Endothelial cell of umbilical vein (primary cell): ENCODE results near the gene PDE3A. TPM values are rescaled to one million over a fixed set of nuclear protein-coding genes. Genes with fewer than 3 reads are reported as not detected.

Source experiments
- BruUV-seq: library from RNA; stranded (reverse); fragments of 400-500 nt; replicated peaks from 2 replicates; lab custom pipeline; 2021; lab: Mats Ljungman, UMichigan
- CTCF ChIA-PET: fragments of 300-600, 350-600 bp; sonication (Branson Sonifier 250); formaldehyde crosslinking; loops from one replicate; lab custom pipeline; 2021; ENCODE audit warnings: antibody characterized with exemption, inconsistent platforms; lab: Charles Lee
- POLR2A ChIA-PET: fragments of 300-600, 350-600 bp; sonication (Branson Sonifier 250); formaldehyde crosslinking; loops from one replicate; lab custom pipeline; 2021; ENCODE audit warnings: antibody characterized with exemption, inconsistent platforms; lab: Charles Lee
- DNase-seq: peaks from one replicate; pipeline ENCODE4 v3.0.0-alpha.2; 2011; ENCODE audit warnings: low read depth, low spot score
- FAIRE-seq: peaks from 2 replicates; lab custom pipeline; 2011; peaks lifted over from hg19 to GRCh38; lab: Jason Lieb, UNC
- H2AFZ ChIP-seq: 2 replicates; pipeline ENCODE4 v1.6.0; 2012; ENCODE audit warnings: low read depth, low read length, control low read depth, inconsistent platforms
- H3K27ac ChIP-seq: 2 replicates; pipeline ENCODE4 v1.5.1; 2011; ENCODE audit warnings: low read depth, mild to moderate bottlenecking, control low read depth, low read length, moderate library complexity; ENCODE audit not compliant: insufficient read depth
- H3K27me3 ChIP-seq, 2 experiments: 2 replicates each; pipeline versions ENCODE4 v1.6.0 to v1.6.1; 2011; ENCODE audit warnings: low read length in 2 of 2, mixed read lengths in 1 of 2; ENCODE audit not compliant: control insufficient read depth in 2 of 2, insufficient read depth in 2 of 2
- H3K36me3 ChIP-seq, 2 experiments: 2 replicates in 1 of 2; 3 replicates in 1 of 2; pipeline ENCODE4 v1.5.1; 2011; ENCODE audit warnings: low read length in 2 of 2, mild to moderate bottlenecking in 1 of 2, moderate library complexity in 1 of 2; ENCODE audit not compliant: control insufficient read depth in 2 of 2, insufficient read depth in 2 of 2; ENCODE audit errors: extremely low read depth in 1 of 2
- H3K4me1 ChIP-seq: 3 replicates; pipeline ENCODE4 v1.5.1; 2011; ENCODE audit warnings: mild to moderate bottlenecking, low read length; ENCODE audit not compliant: control insufficient read depth, insufficient read depth; ENCODE audit errors: extremely low read depth
- H3K4me2 ChIP-seq: 2 replicates; pipeline ENCODE4 v1.6.1; 2011; ENCODE audit warnings: low read length, control low read depth, mixed read lengths; ENCODE audit not compliant: insufficient read depth
- H3K4me3 ChIP-seq, 3 experiments: fragments of 200-600 bp in 1 of 3; sonication (generic), shearing (Covaris generic) in 1 of 3; replicated peaks in 1 of 3; 2 replicates each; pipeline ENCODE4 v1.5.1; 2011 to 2016; ENCODE audit warnings: control low read depth in 3 of 3, low read length in 3 of 3, mild to moderate bottlenecking in 2 of 3, inconsistent platforms in 1 of 3, low read depth in 1 of 3, moderate library complexity in 1 of 3; ENCODE audit not compliant: insufficient read depth in 1 of 3
- H3K79me2 ChIP-seq: 2 replicates; pipeline ENCODE4 v1.6.0; 2012; ENCODE audit warnings: low read length, inconsistent platforms; ENCODE audit not compliant: control insufficient read depth, insufficient read depth
- H3K9ac ChIP-seq: replicated peaks from 2 replicates; pipeline ENCODE3; 2011; ENCODE audit warnings: low read length, control low read depth; ENCODE audit not compliant: insufficient read depth; ENCODE audit errors: extremely low read depth
- H3K9me1 ChIP-seq: replicated peaks from 3 replicates; pipeline ENCODE4 v1.6.0; 2011; ENCODE audit warnings: mild to moderate bottlenecking, low read length; ENCODE audit not compliant: control insufficient read depth, insufficient read depth; ENCODE audit errors: extremely low read depth
- H3K9me3 ChIP-seq: replicated peaks from 2 replicates; pipeline ENCODE4 v1.5.1; 2012; ENCODE audit warnings: low read length, inconsistent platforms; ENCODE audit not compliant: control insufficient read depth, insufficient read depth
- H4K20me1 ChIP-seq: replicated peaks from 2 replicates; pipeline ENCODE3; 2011; ENCODE audit warnings: mild to moderate bottlenecking, low read length; ENCODE audit not compliant: control insufficient read depth, insufficient read depth; ENCODE audit errors: extremely low read depth
- CTCF ChIP-seq, 2 donors: IDR thresholded peaks; 1 replicate in 1 of 2; 2 replicates in 1 of 2; pipeline ENCODE4 v1.5.1; 2011; ENCODE audit warnings: low read length in 2 of 2, mild to moderate bottlenecking in 2 of 2, moderate library complexity in 2 of 2, control low read depth in 1 of 2, inconsistent platforms in 1 of 2, low read depth in 1 of 2; ENCODE audit not compliant: insufficient read depth in 1 of 2; ENCODE audit errors: extremely low read depth in 1 of 2
- EZH2 ChIP-seq: IDR thresholded peaks from 2 replicates; pipeline ENCODE4 v1.6.1; 2012; ENCODE audit warnings: borderline replicate concordance, low read depth, mild to moderate bottlenecking, moderate library complexity, low read length, inconsistent platforms; ENCODE audit not compliant: severe bottlenecking
- FOS ChIP-seq: IDR thresholded peaks from 2 replicates; pipeline ENCODE4 v1.6.1; 2011; ENCODE audit warnings: mild to moderate bottlenecking, low read length, moderate library complexity, borderline replicate concordance; ENCODE audit not compliant: insufficient read depth
- GATA2 ChIP-seq: IDR thresholded peaks from 2 replicates; pipeline ENCODE4 v1.7.0; 2011; ENCODE audit warnings: low read depth, mild to moderate bottlenecking, moderate library complexity, mixed read lengths, low read length; ENCODE audit not compliant: insufficient read length, insufficient read depth
- JUN ChIP-seq: IDR thresholded peaks from 2 replicates; pipeline ENCODE4 v1.6.1; 2011; ENCODE audit warnings: borderline replicate concordance, low read depth; ENCODE audit not compliant: insufficient read length, insufficient read depth
- MAX ChIP-seq: IDR thresholded peaks from 2 replicates; pipeline ENCODE4 v1.6.1; 2011; ENCODE audit not compliant: insufficient read depth, insufficient read length
- MYC ChIP-seq: IDR thresholded peaks from one replicate; pipeline ENCODE4 v1.6.1; 2011; ENCODE audit warnings: mild to moderate bottlenecking, low read depth, low read length
- POLR2A ChIP-seq: IDR thresholded peaks from 2 replicates; pipeline ENCODE4 v1.6.1; 2012; ENCODE audit warnings: low read depth, mild to moderate bottlenecking, control low read depth, low read length
- POLR2AphosphoS5 ChIP-seq: IDR thresholded peaks from 2 replicates; pipeline ENCODE4 v1.6.1; 2012; ENCODE audit warnings: low read depth, mild to moderate bottlenecking, control low read depth, low read length, moderate library complexity; ENCODE audit not compliant: insufficient read depth
- dilution Hi-C: fragments of 300-500 bp; cut with MboI; formaldehyde crosslinking; loops from one replicate; pipeline ENCODE4 v1.15.0; 2019; ENCODE audit warnings: low sequenced_read_pairs; ENCODE audit not compliant: extremely low pct_ligation_motif_present
- intact Hi-C: fragments of 100-400 bp; cut with micrococcal nuclease; formaldehyde crosslinking; loops from one replicate; pipeline ENCODE4 v1.10.0; 2022
- polyA plus RNA-seq, 4 experiments: library from polyadenylated mRNA; depleted of rRNA in 3 of 4; stranded (reverse) in 3 of 4; unstranded in 1 of 4; fragments of >200 nt; gene quantifications; 2 replicates each; pipeline versions ENCODE4 v1.2.1 to v1.2.3, GENCODE V29; 2011 to 2012; ENCODE audit warnings: missing spikeins in 1 of 4
- total RNA-seq: library from RNA; stranded (reverse); gene quantifications from 2 replicates; pipeline ENCODE4 v1.2.3, GENCODE V29; 2021

The PDE3A gene
- total and polyA plus RNA-seq, 2 donors (not counting 3 experiments of a cell fraction or from before 2014, with no cell fraction given): 14.0 to 27.4 TPM

- DNase-seq (peak; percentile 77), FAIRE-seq (no peak)
- ChIA-PET CTCF (interaction anchor here (0.8 to 3.8 kb wide), 17 partner anchors 12 to 1096 kb away, joined by 3 to 27 read pairs (median 4); no protein-coding TSS in a partner anchor), POLR2A (no interaction called here)
- Histone ChIP-seq H2AFZ (no peak overlapping the region), H3K9ac (no peak overlapping the region), H3K4me3 (no peak overlapping the region), H3K27me3 (no peaks in the 10 kb centered on the region), H4K20me1 (no peaks in the 10 kb centered on the region), H3K4me2 (no peak overlapping the region), H3K36me3 (no peaks in the 10 kb centered on the region), H3K9me1 (no peaks in the 10 kb centered on the region), H3K4me1 (peaks cover 9% of the 10 kb centered on the region), H3K27ac (no peak overlapping the region), H3K79me2 (no peaks in the 10 kb centered on the region), H3K9me3 (no peaks in the 10 kb centered on the region)
- TF ChIP-seq POLR2A (no peak), MAX (no peak), POLR2AphosphoS5 (no peak), MYC (no peak), FOS (no peak), JUN (no peak), CTCF (IDR thresholded peaks at IDR 0.05; ENCODE audit: extremely low read depth in 1 of 2, insufficient read depth in 1 of 2, low read depth in 1 of 2, low read length in 2 of 2) (no peak), EZH2 (no peak), GATA2 (no peak)
- intact Hi-C loops (loop anchor here (5.0 kb wide), 1 partner anchor 846 kb away; no protein-coding TSS in a partner anchor), dilution Hi-C loops (no loop called here)
- BruUV-seq: no TSS peak
Measured at GRCh38 chr12:20602641-20603391, 234.5 kb downstream of the PDE3A start.
